K562 (cell line): ENCODE measurements around the gene SCN5A.

Source experiments
- ETV5 ChIP-seq: sonication (generic); formaldehyde crosslinking; IDR thresholded peaks from 2 replicates; pipeline ENCODE4 v1.4.0; 2020; ENCODE audit warnings: low read depth, mild to moderate bottlenecking, missing genetic modification reagents
- FOS ChIP-seq: IDR thresholded peaks from 3 replicates; pipeline ENCODE4 v1.6.1; 2011; ENCODE audit not compliant: insufficient read length; ENCODE audit errors: extremely low read depth
- HOMEZ ChIP-seq: fragments of 250-450 bp; sonication (Bioruptor Pico); IDR thresholded peaks from 2 replicates; pipeline ENCODE4 v1.4.0; 2020; ENCODE audit warnings: mild to moderate bottlenecking, moderate library complexity
- POLR2A ChIP-seq: fragments of 450-650 bp; conservative IDR thresholded peaks from 2 replicates; pipeline ENCODE4 v1.6.1; 2016
- POLR2AphosphoS2 ChIP-seq: IDR thresholded peaks from 2 replicates; pipeline ENCODE4 v1.6.1; 2012; ENCODE audit warnings: low read length, improper control_type of control experiment
- SRF ChIP-seq, 2 experiments: fragments of 250-450, 450-650 bp in 1 of 2; sonication (Bioruptor Pico) in 1 of 2; sonication (generic) in 1 of 2; formaldehyde crosslinking; IDR thresholded peaks; 2 replicates each; pipeline versions ENCODE4 v1.5.0 to v1.5.1; 2020 to 2022; ENCODE audit warnings: mild to moderate bottlenecking in 1 of 2, missing genetic modification reagents in 1 of 2
- YY1 ChIP-seq, 3 experiments: IDR thresholded peaks; 2 replicates each; pipeline ENCODE4 v1.6.1; 2011; ENCODE audit warnings: low read length in 2 of 3, mild to moderate bottlenecking in 2 of 3, moderate library complexity in 2 of 3, borderline replicate concordance in 1 of 3, control low read depth in 1 of 3, low read depth in 1 of 3; ENCODE audit not compliant: insufficient read depth in 3 of 3, insufficient replicate concordance in 2 of 3, control insufficient read depth in 1 of 3, insufficient read length in 1 of 3; ENCODE audit errors: extremely low read depth in 1 of 3
- ZFP1 ChIP-seq: fragments of 450-650 bp; formaldehyde crosslinking; IDR thresholded peaks from 2 replicates; pipeline ENCODE4 v1.4.0; 2020; ENCODE audit warnings: mild to moderate bottlenecking, mixed read lengths
- ZNF354B ChIP-seq: fragments of 250-450 bp; sonication (Bioruptor Pico); IDR thresholded peaks from 2 replicates; pipeline ENCODE4 v1.4.0; 2020
- ZZZ3 ChIP-seq: fragments of 450-650 bp; IDR thresholded peaks from 2 replicates; pipeline ENCODE4 v1.6.1; 2016; ENCODE audit warnings: antibody characterized with exemption, mild to moderate bottlenecking, moderate library complexity
- TF ChIP-seq, protein P1 (sequence below), 3 experiments: IDR thresholded peaks in 2 of 3; conservative IDR thresholded peaks in 1 of 3; 2 replicates each; pipeline ENCODE4 v1.5.1; 2011 to 2012; ENCODE audit warnings: low read length in 3 of 3, mild to moderate bottlenecking in 3 of 3, control low read depth in 2 of 3, improper control_type of control experiment in 1 of 3, inconsistent platforms in 1 of 3, low read depth in 1 of 3, mixed read lengths in 1 of 3, moderate library complexity in 1 of 3; ENCODE audit not compliant: insufficient read depth in 2 of 3

GRCh38 chr3:38533285-38533976, 116.1 kb downstream of the SCN5A start:
- no peak for TF ChIP-seq POLR2AphosphoS2
- no peak for TF ChIP-seq ZFP1 (CRISPR knock-in tag)
- no peak for TF ChIP-seq FOS
- TF ChIP-seq, protein P1, sequence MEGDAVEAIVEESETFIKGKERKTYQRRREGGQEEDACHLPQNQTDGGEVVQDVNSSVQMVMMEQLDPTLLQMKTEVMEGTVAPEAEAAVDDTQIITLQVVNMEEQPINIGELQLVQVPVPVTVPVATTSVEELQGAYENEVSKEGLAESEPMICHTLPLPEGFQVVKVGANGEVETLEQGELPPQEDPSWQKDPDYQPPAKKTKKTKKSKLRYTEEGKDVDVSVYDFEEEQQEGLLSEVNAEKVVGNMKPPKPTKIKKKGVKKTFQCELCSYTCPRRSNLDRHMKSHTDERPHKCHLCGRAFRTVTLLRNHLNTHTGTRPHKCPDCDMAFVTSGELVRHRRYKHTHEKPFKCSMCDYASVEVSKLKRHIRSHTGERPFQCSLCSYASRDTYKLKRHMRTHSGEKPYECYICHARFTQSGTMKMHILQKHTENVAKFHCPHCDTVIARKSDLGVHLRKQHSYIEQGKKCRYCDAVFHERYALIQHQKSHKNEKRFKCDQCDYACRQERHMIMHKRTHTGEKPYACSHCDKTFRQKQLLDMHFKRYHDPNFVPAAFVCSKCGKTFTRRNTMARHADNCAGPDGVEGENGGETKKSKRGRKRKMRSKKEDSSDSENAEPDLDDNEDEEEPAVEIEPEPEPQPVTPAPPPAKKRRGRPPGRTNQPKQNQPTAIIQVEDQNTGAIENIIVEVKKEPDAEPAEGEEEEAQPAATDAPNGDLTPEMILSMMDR (IDR thresholded peaks at IDR 0.05 in 2 of 3, conservative IDR thresholded peaks at IDR 0.05 in 1 of 3; ENCODE audit: insufficient read depth in 2 of 3, low read depth in 1 of 3, low read length in 3 of 3) = no peak
- no peak for TF ChIP-seq HOMEZ (CRISPR knock-in tag)
- no peak for TF ChIP-seq YY1 (IDR thresholded peaks at IDR 0.05; ENCODE audit: borderline replicate concordance in 1 of 3, control insufficient read depth in 1 of 3, extremely low read depth in 1 of 3, insufficient read depth in 3 of 3, insufficient read length in 1 of 3, insufficient replicate concordance in 2 of 3, low read depth in 1 of 3, low read length in 2 of 3)
- no peak for TF ChIP-seq POLR2A
- no peak for TF ChIP-seq ZZZ3
- TF ChIP-seq ZNF354B (CRISPR knock-in tag) = no peak
- TF ChIP-seq SRF (CRISPR knock-in tag; IDR thresholded peaks at IDR 0.05) = no peak
- no peak for TF ChIP-seq ETV5 (CRISPR knock-in tag)
